WI38 (cell line): Measurements from ENCODE around the gene ERRFI1.

ENCODE experiments used
- H3K4me3 ChIP-seq: 2 replicates; pipeline ENCODE4 v1.5.1; 2011; ENCODE audit warnings: low read depth, mild to moderate bottlenecking, control low read depth, low read length
- TF ChIP-seq, protein P1 (sequence below): IDR thresholded peaks from 2 replicates; pipeline ENCODE4 v1.5.1; 2012; ENCODE audit warnings: low read depth, mild to moderate bottlenecking, control low read depth, low read length

The ERRFI1 gene

DNA sequence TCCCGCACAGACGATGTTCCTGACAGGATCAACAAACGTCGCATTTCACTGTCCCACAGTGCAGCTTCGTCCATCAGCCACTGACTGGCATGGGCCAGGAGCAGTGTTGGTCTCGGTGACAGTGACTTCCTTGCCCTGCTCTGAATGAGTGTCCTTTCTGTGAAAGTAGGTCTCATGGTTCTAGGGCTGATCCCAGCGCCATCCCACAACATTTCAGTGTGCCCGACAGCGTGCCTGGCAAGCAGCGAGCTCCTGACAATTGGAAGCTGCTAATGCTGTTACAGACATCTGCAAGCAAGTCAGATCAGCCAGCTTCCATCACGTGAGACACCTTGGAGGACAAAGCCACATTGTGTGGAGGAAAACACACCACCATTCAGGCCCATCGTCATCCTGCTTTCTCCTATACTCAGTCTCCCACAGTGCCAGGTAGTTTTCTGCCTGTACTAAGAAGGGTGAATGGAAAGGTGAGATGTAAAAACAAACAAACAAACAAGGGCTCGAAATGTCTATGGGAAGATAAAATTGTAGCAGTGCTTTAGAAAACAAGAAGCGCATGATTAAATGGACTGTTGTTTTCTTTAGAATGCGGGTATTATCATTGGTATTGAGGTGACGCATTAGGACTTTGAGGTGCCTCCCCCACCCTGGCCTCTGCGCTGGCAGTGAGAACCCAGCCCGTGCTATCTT is 21.9 kb downstream of the ERRFI1 start:
- H3K4me3 ChIP-seq: peak overlapping the region; percentile 33
- TF ChIP-seq, protein P1, sequence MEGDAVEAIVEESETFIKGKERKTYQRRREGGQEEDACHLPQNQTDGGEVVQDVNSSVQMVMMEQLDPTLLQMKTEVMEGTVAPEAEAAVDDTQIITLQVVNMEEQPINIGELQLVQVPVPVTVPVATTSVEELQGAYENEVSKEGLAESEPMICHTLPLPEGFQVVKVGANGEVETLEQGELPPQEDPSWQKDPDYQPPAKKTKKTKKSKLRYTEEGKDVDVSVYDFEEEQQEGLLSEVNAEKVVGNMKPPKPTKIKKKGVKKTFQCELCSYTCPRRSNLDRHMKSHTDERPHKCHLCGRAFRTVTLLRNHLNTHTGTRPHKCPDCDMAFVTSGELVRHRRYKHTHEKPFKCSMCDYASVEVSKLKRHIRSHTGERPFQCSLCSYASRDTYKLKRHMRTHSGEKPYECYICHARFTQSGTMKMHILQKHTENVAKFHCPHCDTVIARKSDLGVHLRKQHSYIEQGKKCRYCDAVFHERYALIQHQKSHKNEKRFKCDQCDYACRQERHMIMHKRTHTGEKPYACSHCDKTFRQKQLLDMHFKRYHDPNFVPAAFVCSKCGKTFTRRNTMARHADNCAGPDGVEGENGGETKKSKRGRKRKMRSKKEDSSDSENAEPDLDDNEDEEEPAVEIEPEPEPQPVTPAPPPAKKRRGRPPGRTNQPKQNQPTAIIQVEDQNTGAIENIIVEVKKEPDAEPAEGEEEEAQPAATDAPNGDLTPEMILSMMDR: no peak

DNA sequence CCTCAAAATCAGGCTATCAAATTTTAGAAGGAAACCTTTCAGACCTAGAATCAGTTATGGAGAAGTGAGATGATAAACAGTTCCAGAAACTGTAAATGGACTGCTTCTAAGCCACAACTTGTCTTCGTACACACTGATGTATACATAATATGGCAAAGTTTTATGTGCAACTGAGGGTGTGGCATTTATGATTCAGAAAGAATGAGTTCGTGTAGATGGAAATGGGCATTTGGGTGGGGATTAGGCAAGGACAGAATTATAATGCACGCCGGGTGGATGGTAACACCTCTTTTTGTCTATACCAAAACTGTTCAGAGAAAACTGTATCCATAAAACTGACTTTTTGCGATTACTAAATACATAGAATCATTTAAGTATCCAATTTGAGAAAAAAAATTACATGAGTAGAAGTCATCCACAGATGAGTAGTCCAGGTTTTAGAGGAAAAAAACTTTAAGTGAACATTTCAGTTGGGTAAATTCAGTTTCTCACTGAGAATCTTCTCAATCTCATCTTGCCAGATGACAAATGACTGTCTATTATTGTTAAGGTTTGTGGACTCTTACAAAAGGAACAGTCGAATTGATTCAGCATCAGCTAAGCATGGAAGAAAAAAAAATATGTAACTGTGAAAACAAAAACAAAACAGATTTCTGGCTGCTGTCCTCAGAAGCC is 22.5 kb downstream of the ERRFI1 start:
- TF ChIP-seq, protein P1: no peak
- H3K4me3 ChIP-seq: no peak overlapping the region

DNA sequence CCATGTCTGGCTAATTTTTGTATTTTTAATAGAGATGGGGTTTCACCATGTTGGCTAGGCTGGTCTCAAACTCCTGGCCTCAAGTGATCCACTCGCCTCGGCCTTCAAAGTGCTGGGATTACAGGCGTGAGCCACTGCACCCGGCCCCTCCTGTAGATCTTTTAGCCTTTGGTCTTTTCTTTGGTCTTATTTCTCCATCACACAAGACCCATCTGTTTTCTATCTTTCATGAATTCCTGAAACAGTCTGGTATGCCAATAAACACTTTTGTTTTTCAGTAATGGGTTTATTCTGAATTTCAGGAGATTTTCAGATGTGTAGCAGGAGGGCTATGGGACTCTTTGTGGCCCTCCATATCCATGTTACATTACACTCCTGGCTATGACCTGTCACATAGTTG is 23.2 kb downstream of the ERRFI1 start:
- H3K4me3 ChIP-seq: no peak overlapping the region
- TF ChIP-seq, protein P1: no peak

DNA sequence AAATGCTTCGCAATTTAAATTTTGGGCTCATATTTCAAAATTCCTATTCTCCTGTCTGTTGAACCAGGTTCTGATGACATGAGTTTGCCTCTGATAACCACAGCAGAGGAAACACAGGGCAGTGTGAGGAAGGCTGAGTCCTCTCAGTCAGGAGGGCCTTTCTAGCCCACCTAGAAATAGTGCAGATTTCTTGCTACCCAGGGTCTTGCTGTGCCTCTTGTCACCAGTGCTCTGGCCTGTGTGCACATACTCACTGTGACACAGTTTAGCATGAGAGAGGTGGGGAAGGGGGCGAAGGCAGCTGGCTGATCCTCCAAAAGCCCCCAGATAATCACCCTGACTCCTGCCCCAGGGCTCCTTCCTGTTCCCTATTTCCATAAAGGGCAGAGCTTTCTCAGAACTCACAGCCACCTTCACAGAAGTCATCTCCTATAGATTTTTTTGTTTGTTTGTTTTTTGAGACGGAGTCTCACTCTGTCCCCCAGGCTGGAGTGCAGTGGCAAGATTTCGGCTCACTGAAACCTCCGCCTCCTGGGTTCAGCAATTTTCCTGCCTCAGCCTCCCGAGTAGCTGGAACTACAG is 23.7 kb downstream of the ERRFI1 start:
- TF ChIP-seq, protein P1: no peak
- H3K4me3 ChIP-seq: no peak overlapping the region

DNA sequence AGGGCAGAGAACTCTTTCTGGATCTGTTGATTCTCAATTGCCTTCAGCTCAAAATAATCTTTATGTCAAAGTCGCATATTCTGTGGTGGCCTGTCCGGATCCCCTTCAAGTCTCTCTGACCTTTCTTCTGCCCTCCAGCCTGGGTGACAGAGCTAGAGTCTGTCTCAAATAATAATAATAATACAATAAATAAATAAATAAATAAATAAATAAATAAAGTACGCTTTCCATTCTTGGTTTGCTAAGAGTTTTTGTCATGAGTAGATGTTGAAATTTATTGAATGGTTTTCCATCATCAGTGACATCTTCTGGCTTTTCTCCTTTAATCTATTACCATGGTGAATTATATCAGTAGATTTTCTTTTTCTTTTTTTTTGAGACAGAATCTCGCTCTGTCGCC is 30.7 kb downstream of the ERRFI1 start:
- TF ChIP-seq, protein P1: no peak
- H3K4me3 ChIP-seq: no peak overlapping the region

DNA sequence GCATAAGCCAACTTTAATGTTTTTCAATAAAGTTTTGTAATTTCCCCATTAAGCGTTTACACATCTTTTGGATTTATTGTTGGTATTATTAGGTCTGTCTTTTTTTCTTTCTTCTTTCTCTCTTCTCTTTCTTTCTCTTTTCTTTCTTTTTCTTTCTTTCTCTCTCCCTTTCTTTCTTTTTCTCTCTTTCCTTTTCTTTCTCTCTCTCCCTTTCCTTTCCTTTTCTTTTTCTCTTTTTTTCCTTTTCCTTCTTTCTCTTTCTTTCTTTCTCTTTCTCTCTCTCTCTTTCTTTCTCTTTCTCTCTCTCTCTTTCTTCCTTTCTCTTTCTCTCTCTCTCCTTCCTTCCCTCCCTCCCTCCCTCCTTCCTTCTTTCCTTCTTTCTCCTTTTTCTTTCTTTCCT is 31.3 kb downstream of the ERRFI1 start:
- H3K4me3 ChIP-seq: no peak overlapping the region
- TF ChIP-seq, protein P1: no peak
